GM19240 (cell line): ENCODE measurements around the gene SLC25A21.
"Not testable (repeated sequence)": the region's sequence is repeated elsewhere in the genome, so short reads cannot be mapped to it uniquely, and the experiment has no call there.

Source experiments
- DNase-seq: peaks from one replicate; pipeline ENCODE4 v3.0.0; 2011; ENCODE audit warnings: low spot score; ENCODE audit not compliant: insufficient read length

The SLC25A21 gene

DNA sequence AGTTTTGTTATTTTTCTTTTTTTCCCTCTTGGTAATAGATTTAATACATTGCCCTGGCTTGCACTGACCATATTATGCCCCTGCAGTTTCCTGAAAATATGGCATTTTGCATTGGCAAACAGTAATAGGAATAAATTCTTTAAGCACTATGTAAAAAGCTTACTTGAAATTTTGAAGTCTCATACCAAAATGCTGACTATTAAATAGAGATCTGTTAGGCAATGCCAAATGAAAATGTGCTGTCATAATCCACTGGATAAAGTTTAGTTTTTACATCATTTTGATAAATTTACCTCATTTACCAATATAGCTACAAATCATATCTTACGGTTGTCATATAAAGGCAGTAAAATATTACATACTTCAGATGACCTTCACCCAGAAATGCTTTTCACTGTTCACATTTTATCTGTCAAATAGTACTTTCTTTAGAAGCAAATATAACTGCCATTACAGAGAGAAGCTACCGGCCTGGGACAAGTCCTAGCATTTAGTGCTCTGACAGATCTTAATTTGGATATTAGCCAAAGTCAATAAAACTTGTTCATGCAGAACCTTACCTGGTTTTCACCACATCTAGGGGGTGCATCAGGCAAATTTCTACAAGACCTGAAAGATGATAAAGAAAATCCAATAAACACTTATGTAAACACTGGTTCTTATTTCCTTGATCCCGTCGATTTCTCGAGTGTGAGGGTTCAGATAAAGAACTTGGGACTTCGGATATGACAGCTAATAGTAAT, 297.8 kb downstream of the SLC25A21 start:
- no peak for DNase-seq

DNA sequence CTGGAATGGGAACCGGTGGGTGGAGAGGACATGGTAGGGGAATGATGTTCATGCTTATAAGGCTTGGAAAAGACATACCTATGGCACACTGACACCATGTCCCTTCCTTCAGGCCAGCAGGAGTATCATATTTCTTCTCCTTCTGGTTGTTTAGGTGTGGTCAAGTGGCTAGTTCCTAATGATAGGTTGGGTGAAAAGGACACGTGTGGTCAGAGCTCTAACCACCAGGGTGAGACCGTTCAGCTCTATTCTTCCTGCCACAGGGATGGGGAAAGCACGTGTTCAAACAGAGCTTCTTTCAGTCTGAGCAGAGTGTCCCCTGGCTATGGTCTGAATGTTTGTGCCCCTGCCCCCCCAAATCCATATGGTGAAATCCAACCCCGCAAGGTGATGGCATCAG, 301.6 kb downstream of the SLC25A21 start:
- no peak for DNase-seq

DNA sequence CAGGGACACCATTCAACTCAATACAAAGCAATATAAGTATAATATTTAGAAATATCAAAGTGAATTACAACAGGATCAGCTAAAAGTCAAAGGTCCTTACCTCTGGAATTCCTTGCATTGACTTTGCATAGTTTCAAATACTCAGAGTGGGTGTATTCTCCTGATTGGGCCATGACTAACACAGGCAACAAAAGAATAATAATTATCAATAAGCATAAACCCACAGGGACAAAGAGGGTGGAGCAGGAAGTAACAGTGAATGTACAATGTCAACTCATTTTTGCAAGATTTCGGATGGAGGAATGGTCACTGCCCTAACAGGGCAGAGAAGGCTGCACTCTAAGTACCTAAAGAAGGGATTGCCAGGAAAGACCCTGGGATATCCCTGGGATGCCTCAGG, 303.3 kb downstream of the SLC25A21 start:
- no peak for DNase-seq

DNA sequence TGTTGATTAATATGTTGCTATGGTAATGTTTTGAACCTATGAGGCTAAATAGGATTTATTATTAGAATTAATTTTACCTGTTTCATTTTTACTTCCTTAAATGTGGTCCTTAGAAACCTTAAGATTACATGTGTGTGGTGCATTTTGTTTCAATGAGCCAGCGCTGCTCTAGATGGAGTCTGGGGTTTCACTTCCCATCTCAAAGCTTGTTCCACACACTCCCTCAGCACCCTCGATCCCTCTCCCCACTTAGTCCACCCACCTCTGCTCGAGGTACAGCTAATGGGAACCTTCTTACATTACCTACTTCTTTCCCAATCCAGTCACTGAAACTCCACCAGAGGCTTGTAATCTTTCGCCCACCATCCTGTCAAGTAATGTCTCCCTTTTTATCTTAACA, 305.5 kb downstream of the SLC25A21 start:
- DNase-seq = no peak

DNA sequence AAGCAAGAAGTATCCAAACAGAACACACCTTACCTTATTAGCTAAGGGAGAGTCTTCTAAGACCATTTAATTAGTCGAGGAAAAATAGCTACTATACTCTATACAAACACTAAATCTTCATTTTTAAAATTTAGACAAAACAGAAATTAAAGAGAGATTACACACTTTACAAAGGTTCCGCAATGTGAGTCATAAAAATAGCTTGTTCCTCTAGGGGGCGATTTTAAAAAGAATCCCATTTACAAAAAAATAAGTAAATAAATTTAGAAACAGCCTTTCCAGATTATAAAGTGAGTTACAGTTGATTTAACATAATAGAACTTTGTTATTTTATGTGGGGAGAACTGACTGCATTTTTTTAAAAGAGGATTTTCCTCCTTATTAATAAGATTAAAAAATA, 309.1 kb downstream of the SLC25A21 start:
- no peak for DNase-seq

DNA sequence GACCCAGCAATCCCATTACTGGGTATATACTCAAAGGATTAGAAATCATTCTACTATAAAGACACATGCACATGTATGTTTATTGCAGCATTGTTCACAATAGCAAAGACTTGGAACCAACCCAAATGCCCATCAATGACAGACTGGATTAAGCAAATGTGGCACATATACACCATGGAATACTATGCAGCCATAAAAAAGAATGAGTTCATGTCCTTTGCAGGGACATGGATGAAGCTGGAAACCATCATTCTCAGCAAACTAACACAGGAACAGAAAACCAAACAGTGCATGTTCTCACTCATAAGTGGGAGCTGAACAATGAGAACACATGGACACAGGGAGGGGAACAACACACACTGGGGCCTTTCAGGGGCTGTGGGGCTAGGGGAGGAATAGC, 310.2 kb downstream of the SLC25A21 start:
- not testable (repeated sequence) for DNase-seq

DNA sequence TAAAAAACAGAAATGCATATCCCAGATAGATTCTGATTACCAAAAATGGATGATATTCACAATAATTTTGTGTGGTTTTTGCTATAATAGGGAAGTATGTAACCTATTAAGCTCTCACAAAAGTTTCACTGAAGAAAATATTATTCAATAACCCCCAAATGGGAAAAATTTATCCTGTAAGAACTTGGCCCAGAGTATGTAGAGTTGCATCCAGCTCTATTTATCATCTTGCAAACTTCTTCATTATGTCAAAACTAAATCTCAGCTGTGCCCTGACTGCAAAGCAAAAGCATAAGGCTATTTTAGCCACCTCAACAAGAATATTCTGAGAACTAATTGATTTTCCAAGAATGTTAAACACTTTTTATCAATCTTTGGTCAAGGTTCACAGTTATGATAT, 311.6 kb downstream of the SLC25A21 start:
- DNase-seq = no peak

DNA sequence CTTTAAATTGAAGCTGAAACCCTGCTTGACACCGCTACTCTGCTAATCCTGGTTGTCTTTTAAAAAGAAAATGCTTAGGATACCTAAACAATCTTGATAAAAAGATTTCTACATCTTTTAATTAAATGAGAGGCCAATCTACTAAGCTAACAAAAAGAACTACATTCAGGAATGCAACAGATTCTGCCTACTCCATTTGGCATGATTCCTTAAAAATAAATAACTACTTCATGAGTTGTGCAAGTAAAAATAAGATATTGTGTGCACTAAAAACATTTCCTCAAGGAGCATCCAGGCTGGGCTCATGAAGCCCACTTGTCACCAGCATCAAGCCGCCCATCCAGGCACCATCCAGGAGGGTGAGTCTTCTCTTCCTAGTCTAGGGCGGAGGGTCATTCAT, 313.3 kb downstream of the SLC25A21 start:
- DNase-seq = no peak

DNA sequence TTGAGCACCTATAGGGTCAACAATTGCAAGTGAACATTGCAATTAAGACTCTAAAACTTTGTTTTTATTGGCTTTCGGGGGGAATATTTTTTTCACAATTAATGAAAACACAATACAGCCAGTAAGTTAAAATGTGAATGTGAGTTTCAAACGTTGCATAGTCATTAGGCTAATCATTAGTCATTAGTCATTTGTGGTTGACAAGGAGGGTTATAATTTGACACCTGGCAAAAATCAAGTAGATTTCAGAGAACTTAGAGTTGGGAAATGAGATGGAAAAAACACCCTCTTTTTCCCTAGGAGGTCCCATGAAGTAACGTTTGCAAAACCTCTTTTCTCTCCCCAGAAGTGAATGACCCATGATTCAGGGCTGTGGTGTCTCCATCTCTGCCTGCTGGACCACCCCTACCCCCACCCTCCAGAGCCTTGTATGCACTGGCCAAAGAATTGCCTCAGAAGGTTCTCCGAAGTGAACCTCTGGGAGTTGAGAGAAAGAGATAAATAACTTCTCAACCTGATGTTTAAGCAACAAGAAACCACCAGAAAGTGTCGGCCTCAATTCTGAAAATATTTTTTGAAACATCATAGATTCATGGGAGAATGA, 314.5 kb downstream of the SLC25A21 start:
- no peak for DNase-seq

DNA sequence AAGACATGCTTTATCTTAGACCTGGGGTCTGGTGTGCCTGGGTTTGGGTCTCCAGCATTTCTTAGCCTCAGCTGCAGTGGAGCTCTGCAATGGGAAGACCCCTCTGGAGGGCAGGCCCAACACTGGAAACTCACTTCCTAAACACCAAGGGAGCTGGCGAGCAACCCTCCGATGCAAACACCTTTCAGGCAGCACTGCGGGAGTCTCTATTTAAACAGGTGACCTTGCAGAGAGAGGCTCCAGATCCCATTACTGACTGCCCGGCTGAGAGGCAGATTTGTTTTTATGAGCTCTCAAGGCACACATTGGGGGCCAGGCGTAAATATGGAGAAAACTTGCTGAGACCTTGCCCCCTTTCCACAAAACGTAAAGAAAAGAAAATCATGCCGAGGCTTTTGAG, 315.3 kb downstream of the SLC25A21 start:
- DNase-seq = no peak

DNA sequence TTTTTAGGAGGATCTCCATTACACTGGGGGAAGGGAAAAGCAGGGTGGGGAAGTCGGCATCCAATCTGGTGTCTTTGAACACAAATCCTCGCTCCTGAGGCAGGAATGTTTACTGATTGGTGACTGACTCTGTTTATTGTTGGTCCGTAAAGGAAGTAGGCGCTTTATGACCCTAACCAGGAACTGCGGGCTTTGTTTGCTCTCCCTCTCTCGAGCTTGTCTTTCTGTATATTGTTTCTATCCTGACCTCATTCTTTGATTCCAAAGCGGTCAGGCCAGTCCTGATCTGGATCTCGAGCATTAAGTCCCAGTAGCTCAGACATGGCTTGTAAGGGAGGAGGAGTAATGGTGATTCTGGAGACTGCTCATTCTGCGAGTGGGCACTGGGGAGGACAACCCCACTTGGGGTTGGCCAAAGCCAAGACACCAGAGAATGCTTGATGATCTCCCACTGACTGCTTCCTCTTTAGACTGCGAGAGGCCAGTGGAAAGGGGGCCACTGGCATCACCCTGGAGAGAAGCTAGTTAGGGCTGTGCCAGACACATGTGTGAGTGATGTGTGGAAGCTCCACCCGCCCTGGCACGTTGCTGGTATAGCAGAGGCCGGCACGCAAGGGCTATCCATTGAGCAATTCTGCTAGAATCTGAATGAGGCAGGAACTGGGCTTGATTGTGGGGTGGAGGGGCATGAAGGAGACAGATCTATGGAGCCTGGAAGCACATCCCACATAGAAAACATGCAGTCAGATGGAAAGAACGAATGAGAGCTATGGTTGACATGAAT, 316.1 kb downstream of the SLC25A21 start:
- DNase-seq = no peak

DNA sequence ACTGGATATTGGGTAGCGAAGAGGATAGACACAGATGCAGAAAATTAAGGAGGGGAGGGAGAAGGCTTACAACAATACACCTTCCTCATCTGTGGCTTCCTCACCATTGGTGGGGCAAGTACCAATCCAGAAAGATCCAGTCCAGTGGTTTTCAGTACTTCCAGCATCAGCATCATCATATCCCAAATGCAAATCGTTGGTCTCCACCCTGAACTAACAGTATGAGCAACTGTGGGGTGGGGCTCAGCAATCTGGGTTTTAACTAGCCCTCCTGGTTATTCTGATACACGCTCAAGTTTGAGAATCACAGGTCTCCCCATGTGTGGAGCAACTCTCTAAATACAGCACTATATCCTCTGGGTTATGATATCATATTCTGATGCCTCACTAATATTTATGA, 317.0 kb downstream of the SLC25A21 start:
- DNase-seq = no peak

DNA sequence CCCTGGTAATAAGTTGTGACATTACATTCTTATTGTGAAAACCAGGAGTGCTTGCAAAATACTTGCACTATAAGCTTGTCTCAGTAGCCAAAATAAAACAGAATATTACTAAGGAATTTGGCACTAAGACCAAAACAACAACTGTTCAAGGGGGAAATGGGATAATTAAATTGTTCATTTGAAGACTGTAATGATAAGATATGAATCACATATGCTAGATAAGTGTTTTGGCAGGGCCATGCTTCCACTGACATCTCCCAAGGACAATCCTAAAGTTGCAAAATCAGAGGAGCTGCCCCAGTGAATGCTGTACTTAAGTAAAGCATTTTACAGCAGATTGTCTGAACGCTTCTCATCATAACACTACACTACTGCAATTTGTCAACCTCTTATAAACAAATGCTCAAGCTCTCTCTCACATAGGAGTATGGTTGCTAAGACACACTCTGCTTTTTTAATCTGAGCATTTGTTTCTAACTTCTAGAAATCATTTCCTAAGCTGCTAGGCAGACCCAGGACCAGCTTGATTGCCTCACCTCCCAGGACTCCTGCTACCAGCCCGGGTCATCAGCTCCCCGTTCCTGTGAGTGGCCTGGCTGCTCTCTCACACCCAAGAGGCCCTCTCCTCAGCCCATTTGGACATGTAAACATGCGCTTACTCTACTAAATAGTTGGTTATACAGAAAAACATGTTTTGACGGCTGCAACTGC, 319.3 kb downstream of the SLC25A21 start:
- DNase-seq = no peak

DNA sequence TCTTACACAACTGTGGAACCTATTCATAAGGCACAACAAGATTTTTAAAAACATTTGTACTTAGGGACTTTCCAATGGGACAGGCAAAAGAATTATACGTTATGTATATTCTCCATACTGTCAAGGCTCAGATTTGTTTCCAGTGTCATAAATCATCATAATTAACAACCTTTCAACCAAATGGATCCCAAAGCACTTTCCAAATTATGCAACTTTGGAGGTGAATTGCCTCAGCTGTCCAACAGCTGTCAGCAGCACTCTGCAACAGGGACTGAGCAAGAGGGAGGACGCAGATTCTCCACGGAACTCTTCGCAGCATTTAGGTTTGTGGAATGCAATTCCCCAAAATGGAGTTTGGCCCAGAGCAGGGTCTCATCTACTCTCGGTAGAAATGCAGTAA, 324.2 kb downstream of the SLC25A21 start:
- DNase-seq = no peak

DNA sequence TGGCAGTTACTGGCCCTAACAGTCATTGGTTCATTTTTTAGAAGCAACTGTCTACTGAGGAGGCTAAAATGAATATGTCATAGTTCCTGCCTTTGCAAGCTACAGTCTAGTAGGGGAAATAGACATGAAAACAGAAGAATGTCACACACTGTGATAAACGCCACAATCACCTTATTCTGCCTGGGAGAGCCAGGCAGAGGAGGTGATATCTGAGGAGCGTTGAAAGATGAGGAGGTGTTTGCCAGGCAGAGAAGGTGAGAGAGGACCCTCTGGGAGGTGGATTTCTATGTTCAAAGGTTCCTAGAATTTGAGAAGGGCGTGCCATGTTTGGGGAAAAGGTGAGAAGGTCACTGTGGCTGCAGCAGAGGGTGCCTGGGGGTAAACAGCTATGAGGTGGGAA, 325.0 kb downstream of the SLC25A21 start:
- no peak for DNase-seq

DNA sequence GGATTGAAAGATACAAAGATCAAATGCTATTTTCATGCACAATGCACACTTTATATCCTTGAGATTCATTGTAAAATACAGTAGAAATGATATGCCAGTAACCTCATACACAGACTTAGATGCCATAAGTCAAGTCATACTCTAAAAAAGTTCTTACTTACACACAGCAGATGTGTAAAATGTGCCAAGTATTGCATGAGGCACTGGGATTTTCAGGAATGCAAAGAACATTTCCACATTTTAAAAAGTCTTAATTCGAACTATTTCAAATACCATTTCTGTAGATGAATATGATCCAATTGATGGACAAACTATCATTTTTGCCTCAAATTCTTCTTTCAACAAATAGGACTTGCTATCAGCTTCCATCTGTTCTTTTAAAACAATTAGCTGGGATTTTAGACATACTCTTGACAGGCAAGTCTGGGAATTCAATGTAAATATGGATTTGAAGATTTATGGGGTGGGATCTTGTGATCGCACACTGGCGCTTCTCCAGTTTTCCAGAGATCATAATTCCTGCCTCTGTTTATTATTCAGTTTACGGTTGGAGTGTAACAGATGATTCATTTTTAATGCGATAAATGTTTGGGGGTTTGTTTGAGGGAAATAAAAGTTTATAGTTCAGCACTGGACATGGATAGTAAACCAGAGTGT, 326.9 kb downstream of the SLC25A21 start:
- no peak for DNase-seq

DNA sequence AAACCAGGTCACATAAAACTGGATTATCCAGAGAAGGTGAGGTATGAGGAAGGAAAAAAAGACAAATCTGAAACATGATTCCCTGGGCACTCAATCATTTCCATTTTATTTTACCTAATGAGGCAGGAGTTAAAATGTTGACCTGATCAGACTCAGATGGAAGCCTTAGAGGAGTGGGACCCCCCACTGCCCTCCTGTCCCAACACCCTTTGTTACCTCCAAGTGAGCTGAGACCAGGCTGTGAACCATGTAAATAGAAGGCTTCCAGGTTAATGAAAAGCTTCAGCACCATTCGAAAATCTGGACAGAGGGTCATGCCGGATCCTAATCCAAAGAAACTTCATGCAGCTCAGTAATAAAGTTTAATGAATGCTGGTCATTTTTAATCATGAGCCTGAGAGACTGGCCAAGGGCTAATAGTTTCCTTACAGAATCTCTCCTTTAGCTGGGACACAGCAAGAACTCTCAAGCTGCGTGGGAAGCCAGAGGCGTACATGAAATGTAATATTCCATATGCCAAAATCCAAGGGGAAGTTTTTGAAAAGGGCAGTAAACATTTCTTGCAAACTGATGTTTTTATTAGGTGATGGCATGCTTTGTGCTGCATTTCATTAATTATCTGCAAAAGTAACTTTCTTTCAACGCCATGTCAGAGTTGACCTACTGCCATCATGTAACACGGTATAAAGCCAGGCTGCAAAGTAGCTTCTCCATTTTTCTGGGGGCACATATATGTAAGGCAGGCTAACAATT, 327.8 kb downstream of the SLC25A21 start:
- DNase-seq = no peak

DNA sequence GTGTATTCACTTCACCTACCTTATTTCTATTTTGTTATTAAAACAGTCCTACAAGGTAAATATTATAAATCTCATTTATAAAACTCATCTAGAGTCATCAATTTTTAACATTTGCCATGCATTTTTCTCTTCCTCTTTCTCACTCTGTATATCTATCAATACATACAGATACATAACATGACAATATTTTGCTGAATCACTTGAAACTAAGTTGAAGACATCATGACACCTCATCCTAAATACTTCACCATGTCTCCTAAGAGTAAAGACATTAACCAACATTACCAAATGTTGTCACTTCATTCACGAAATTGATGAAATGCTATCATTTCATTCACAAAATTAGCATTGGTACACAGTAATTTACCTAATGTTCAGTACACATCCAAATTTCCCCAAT, 329.0 kb downstream of the SLC25A21 start:
- DNase-seq = no peak

DNA sequence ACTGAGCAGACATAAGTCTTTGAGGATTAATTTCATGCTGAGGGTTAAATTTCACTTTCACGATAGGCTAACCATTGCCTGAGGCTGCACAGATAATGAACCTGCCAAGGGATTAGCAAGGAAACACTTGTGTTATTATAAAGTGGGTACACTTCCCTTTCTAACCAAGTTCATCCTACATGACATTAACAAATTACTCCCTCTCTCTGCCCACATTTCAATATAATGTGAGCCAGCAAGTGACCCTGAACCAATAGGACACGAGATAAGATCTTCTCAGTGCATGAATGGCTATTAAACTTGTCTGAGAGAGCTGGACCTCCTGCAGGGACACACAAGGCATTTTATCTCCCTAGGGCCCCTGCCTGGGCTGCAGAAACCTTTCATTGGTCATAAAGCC, 337.3 kb downstream of the SLC25A21 start:
- DNase-seq = no peak

DNA sequence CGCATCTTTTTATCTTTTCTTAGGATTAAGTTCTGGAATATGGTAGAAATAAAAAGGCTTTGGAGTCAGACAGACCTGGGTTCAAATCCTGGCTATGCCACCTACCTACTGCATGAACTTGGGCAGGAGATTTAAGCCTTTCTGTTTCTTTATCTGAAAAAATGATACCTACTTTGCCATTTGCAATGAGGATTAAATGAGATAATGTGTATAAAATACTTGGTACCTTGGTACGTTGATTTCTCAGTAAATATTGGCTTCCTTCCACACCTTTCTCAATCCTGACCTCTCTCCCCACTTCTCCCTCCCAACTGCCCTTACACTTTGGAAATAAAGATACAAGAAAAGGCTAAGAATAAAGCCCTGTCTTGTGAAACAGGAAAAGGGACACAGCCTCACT, 338.1 kb downstream of the SLC25A21 start:
- DNase-seq = no peak

DNA sequence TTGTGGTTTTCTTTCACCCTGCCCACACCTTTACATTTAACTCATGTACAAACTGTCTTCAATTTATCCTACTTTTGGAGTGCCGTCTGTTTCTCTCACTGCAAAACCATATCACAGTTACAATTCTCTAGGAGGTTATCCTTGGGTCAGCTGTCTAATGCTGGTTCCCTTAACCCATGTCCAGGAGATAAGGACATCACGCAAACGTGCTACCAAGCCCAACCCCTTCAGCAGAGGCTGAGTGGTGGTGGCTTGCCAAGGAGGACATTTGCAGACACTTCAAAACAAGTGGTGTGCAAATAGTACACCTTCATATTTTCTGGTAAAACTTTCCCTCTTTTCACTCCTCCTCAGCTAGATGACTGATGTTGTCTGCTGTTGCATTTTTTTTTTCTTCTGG, 342.9 kb downstream of the SLC25A21 start:
- DNase-seq = no peak
